Measurements from ENCODE around the gene CNKSR1.

Gene CNKSR1

GRCh38 chr1:26177182-26177684 lies at the start of gene CNKSR1:
Gene CNKSR1 (plus strand): TSS chr1:26177491. CDS start chr1:26177548, 57 bp downstream.
- DNase-seq (ENCODE audit: low read depth): no peak

GRCh38 chr1:26129778-26130177 lies 47.5 kb upstream of the CNKSR1 start:
- DNase-seq (ENCODE audit: low read depth): no peak

DNA sequence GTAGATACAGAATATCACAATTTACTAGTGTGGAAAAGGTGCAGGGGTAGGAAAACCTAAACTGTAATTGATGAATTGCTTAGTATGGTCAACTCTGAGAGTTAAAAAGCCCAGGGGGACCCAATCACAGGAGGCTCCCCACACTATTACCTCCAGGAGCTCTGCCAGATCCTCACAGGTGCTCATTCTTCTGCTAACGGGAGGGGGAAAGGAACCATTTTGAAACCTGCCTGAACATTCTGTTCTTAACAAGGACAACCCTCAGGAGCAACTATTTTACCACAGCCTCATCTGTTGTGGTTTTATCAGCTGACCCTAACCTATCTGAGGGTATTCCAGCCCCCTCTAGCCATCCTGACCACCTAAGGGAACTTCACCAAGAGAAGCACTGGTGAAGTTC lies 46.6 kb upstream of the CNKSR1 start:
- DNase-seq (ENCODE audit: low read depth): no peak

GRCh38 chr1:26132128-26132833 lies 45.0 kb upstream of the CNKSR1 start:
- no peak for DNase-seq (ENCODE audit: low read depth)

- DNase-seq (ENCODE audit: low read depth): no peak
These were observed 44.5 kb upstream of the CNKSR1 start for GRCh38 chr1:26132834-26133167.

GRCh38 chr1:26134466-26134865 lies 42.8 kb upstream of the CNKSR1 start:
- no peak for DNase-seq (ENCODE audit: low read depth)

DNA sequence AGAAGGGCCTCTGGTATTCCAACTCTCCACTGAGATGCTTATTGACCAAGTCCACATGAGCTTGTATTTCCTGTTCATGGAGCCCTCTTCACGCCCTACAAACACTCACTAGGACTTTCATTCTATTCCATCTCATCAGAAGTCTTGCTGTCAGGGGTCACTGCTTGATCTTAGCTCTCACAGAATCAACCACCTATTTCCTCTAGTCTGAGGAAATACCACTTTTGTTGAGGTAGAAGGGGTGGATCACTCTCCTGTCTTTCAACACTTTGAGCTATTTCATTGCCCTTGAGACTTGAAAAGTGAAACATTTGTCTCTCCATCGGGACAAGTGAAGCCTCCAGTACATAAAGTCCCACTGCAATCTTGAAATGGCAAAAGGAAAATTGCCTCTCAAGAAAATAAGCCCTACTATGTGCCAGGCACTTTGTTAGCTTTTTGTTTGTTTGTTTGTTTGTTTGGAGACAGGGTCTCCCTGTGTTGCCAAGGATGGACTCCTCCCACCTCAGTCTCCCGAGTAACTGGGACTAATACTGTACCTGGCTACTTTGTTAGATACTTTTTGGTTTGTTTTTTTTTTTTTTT lies 38.2 kb upstream of the CNKSR1 start:
- no peak for DNase-seq (ENCODE audit: low read depth)

- no peak for DNase-seq (ENCODE audit: low read depth)
These were observed 35.1 kb upstream of the CNKSR1 start for GRCh38 chr1:26142159-26142558.

DNA sequence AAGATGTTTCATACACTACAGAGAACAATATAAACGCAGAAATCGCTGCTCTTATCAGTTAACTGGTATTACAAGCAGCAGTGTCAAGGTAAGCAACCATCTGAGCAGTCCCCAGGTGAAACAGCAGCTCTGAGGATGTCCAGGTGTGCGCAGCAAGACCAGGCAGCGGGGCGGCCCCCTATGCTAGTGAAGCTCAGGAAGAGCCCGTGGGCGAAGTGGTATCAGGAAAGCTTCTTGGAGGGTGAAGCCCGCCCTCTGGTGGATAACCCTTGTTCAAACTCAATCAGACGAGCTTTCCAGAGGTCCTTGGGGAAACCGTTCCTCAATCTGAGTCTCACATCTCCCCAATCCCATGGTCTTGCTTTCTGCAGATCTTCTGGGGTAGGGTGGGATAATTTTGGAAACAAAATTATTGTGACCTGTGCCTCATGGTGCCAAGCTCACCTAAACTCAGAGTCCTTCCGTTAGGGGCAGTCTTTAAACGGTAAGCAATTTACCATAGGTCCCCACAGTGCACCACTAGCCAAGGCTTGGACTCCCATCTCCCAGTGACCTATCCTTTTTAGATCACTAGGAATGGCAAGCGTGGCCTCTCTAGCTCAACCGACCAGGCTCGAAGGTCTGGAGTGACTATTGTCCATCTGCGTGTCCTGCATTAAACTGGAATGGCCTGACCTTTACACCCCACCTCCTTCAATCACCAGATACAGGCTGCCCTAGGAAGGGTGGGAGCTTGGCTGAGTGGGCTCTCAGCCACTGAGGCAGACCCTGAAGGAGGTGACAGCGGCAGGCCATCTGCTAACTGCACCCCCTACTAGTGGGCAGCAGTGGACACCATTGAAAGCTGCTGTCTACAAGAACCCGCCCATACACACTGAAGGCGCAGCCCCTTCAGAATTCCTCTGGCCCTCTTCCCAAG lies 32.0 kb upstream of the CNKSR1 start:
- DNase-seq (ENCODE audit: low read depth): peak; percentile 67

DNA sequence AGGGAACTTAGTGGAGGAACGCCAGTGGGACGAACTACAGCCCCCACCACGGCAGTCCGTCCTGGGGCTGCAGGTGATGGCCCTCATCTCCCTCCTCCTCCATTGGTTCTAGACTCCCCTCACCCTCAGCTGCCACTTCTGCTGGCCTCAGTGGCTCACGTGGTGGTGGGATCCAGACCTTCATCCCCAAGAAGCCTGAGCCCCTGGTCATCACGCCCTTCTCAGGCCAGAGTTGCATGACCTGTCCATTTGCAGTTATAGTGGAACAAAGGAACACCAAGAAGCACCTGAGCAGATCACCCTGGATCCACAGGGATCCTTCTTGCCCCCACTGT lies 31.4 kb upstream of the CNKSR1 start:
- DNase-seq (ENCODE audit: low read depth): no peak

DNA sequence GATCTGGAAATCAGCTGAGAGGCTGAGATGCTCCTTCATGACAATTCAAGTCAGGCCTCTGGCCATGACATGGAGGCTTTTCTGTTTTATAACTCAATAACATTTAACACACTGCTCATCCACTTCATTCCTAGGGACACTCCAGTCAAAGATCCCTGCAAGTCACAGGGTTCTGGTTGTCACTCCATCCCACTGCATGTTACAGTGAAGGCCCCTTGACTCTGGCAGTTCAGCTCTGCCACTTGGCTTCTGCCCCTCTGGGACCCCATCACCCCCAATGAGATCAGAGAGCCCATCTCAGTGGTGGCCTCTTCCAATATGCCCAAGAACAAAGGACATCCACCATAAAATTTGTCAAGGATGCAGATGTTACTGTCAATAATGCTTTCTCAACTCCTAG lies 28.4 kb upstream of the CNKSR1 start:
- DNase-seq (ENCODE audit: low read depth): no peak

DNA sequence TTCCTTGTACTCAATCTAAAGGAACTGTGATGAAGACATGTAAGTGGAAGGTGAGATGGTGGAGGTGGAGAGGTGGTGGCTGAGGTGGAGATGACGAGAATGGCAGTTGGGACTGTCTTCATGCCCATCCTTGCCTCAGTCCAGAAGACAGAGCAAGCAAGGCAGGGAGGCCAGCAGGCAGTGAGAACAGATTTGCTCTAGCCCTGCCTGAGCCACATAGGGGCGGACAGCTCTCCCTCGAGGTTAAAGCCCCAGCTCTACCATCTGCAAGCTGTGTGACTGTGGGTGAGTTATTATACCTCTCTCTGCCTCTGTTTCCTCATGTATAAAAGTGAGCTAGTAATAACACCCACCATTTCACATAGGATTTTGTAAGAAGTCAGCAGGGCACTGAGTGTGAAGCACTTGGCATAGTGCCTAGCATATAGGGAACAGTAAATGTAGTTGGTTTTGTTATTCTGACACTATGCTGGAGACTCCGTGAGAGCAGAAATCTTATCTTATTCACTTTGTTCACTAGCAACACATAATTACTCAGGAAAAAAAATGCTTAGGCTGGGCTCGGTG lies 23.2 kb upstream of the CNKSR1 start:
- DNase-seq (ENCODE audit: low read depth): no peak

DNA sequence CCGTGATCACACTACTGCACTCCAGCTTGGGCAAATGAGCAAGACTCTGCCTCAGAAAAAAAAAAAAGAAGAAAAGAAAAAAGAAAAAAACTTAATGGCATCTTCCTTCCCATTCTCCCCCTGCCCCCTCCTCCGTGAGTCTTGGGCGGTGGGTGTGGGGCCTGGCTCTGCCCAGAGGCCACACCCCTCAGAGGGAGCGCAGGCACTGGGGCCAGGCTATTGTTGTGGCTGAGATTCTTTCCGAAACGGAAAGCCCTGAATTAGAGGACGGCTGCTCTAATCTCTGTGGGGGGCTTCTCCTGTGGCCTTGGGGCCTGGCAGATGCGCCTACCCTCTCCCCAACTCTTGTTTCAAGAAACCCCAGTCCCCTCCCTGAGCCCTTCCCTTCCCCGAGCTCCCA lies 22.5 kb upstream of the CNKSR1 start:
- DNase-seq (ENCODE audit: low read depth): no peak

GRCh38 chr1:26155370-26156284 lies 21.7 kb upstream of the CNKSR1 start:
- no peak for DNase-seq (ENCODE audit: low read depth)

DNA sequence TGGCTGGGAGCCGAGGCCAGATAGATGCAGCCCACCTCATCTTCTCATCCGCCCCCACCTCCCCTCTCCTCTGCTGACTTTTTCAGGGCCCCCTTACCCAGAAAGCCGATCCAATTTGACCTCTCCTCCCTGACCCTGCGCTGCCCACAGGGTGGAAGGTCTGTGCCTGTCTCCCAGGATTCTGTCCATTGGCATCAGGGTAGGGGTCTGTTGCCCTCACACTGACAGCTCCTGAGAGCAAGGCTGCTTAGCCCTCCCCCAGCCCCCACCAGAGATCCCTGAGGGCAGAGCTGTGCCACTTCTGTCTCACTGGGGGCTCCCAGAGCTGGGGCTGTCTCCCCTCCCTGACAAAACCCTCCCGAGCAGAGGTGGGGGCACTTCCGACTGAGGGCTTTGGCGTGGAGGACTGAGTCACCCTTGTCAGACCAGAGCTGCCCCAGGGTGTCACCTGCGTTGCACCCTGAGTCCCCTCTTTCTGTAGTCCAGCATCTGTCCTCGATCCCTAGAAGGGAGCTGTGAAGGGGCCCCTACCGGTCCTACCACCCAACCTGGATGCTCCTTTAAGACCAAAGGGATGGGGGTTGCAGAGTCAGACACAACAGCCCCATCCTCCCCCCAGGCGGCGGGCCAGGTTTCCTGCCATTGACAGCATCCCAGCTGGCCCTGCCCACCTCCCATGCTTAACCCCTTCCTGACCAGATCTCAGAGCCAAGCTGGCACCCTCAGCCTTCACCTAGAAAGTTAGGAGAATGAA lies 20.8 kb upstream of the CNKSR1 start:
- no peak for DNase-seq (ENCODE audit: low read depth)

GRCh38 chr1:26158271-26158907 lies 18.9 kb upstream of the CNKSR1 start:
- no peak for DNase-seq (ENCODE audit: low read depth)

GRCh38 chr1:26158908-26159742 lies 18.2 kb upstream of the CNKSR1 start, which contains the start of gene FAM110D:
Gene FAM110D (plus strand): TSS chr1:26159079. CDS start chr1:26161292, 2,213 bp downstream.
- no peak for DNase-seq (ENCODE audit: low read depth)

GRCh38 chr1:26159743-26160039 lies 17.6 kb upstream of the CNKSR1 start:
- DNase-seq (ENCODE audit: low read depth): no peak
